ENCODE results near the gene CTNNA2.

GRCh38 chr2:79770926-79771325 lies 258.1 kb downstream of the CTNNA2 start:
- TF ChIP-seq CTCF (IDR thresholded peaks at IDR 0.05) (no peak), REST (IDR thresholded peaks at IDR 0.05; ENCODE audit: insufficient read depth in 1 of 2, low read depth in 2 of 2, low read length in 1 of 2) (no peak), POLR2AphosphoS5 (IDR thresholded peaks at IDR 0.05; ENCODE audit: low read depth, low read length) (no peak)

Measured in Panc1 (cell line).